Endothelial cell of umbilical vein (primary cell): ENCODE results near the gene KCNH1.

Source experiments
- TF ChIP-seq, protein P1 (sequence below), 2 donors: IDR thresholded peaks; 1 replicate in 1 of 2; 2 replicates in 1 of 2; pipeline ENCODE4 v1.5.1; 2011; ENCODE audit warnings: low read length in 2 of 2, mild to moderate bottlenecking in 2 of 2, moderate library complexity in 2 of 2, control low read depth in 1 of 2, inconsistent platforms in 1 of 2, low read depth in 1 of 2; ENCODE audit not compliant: insufficient read depth in 1 of 2; ENCODE audit errors: extremely low read depth in 1 of 2
- TF ChIP-seq, protein P2 (sequence below): IDR thresholded peaks from 2 replicates; pipeline ENCODE4 v1.6.1; 2011; ENCODE audit not compliant: insufficient read depth, insufficient read length

DNA sequence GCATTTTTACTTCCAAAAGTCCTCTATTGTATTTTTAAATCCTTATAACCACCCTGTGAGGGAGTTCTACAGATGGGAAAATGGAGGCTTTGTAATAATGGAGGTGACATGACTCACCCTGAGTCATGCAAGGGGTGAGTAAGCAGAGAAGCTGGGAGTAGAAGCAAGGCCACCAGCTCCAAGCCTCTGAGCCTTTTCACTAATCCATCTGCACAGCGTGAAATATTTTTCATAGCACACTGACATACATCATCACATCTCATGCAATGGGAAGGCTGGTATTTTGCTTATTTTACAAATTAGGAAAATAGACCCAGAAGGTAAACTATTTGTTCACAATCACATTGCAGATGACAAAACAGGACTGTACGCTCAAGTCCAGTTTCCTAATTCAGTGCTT lies 96.9 kb downstream of the KCNH1 start:
- TF ChIP-seq, protein P1, sequence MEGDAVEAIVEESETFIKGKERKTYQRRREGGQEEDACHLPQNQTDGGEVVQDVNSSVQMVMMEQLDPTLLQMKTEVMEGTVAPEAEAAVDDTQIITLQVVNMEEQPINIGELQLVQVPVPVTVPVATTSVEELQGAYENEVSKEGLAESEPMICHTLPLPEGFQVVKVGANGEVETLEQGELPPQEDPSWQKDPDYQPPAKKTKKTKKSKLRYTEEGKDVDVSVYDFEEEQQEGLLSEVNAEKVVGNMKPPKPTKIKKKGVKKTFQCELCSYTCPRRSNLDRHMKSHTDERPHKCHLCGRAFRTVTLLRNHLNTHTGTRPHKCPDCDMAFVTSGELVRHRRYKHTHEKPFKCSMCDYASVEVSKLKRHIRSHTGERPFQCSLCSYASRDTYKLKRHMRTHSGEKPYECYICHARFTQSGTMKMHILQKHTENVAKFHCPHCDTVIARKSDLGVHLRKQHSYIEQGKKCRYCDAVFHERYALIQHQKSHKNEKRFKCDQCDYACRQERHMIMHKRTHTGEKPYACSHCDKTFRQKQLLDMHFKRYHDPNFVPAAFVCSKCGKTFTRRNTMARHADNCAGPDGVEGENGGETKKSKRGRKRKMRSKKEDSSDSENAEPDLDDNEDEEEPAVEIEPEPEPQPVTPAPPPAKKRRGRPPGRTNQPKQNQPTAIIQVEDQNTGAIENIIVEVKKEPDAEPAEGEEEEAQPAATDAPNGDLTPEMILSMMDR (IDR thresholded peaks at IDR 0.05; ENCODE audit: extremely low read depth in 1 of 2, insufficient read depth in 1 of 2, low read depth in 1 of 2, low read length in 2 of 2): no peak
- TF ChIP-seq, protein P2, sequence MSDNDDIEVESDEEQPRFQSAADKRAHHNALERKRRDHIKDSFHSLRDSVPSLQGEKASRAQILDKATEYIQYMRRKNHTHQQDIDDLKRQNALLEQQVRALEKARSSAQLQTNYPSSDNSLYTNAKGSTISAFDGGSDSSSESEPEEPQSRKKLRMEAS: no peak
